Superior temporal gyrus (tissue), 1 donor: Measurements from ENCODE around the gene TET1.
"Not testable (repeated sequence)": the region's sequence is repeated elsewhere in the genome, so short reads cannot be mapped to it uniquely, and the experiment has no call there.

Source experiments
- DNase-seq: peaks from one replicate; pipeline ENCODE4 v3.0.0-alpha.2; 2016; ENCODE audit errors: extremely low spot score

Gene TET1

DNA sequence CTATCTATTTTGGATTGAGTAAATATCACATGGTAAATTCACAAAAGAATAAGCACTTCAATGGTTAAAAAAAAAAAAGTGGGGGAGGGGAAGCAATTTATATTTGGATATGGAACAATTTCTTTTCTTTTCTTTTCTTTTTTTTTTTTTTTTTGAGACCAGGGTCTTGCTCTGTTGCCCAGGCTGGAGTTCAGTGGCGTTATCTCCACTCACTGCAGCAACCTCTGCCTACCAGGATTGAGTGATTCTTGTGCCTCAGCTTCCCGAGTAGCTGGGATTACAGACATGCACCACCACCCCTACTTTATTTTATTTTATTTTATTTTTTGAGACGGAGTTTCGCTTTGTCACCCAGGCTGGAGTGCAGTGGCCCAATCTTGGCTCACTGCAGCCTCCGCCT, 148.8 kb downstream of the TET1 start:
- not testable (repeated sequence) for DNase-seq

DNA sequence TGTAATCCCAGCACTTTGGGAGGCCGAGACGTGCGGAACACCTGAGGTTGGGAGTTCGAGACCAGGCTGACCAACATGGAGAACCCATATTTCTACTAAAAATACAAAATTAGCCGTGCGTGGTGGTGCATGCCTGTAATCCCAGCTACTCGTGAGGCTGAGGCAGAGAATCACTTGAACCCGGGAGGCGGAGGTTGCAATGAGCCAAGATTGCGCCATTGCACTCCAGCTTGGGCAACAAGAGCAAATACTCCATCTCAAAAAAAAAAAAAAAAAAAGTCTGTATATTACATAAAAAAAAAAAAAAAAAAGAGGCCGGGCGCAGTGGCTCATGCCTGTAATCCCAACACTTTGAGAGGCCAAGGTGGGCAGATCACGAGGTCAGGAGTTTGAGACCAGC, 152.9 kb downstream of the TET1 start:
- not testable (repeated sequence) for DNase-seq

DNA sequence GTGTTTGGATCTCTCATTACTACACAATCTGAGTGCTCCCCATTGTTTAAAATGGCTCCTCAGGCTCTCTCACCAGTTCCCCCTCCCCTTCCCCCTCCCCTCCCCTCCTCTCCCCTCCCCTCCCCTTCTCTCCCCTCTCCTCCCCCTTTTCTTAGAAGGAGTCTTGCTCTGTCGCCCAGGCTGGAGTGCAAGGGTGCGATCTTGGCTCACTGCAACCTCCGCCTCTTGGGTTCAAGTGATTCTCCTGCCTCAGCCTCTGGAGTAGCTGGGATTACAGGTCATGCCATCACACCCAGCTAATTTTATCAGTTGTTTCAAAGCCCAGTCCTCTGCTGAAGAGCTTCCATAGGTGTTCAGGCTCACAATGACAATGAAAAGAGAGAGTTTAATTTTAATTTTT, 157.3 kb downstream of the TET1 start:
- no peak for DNase-seq

DNA sequence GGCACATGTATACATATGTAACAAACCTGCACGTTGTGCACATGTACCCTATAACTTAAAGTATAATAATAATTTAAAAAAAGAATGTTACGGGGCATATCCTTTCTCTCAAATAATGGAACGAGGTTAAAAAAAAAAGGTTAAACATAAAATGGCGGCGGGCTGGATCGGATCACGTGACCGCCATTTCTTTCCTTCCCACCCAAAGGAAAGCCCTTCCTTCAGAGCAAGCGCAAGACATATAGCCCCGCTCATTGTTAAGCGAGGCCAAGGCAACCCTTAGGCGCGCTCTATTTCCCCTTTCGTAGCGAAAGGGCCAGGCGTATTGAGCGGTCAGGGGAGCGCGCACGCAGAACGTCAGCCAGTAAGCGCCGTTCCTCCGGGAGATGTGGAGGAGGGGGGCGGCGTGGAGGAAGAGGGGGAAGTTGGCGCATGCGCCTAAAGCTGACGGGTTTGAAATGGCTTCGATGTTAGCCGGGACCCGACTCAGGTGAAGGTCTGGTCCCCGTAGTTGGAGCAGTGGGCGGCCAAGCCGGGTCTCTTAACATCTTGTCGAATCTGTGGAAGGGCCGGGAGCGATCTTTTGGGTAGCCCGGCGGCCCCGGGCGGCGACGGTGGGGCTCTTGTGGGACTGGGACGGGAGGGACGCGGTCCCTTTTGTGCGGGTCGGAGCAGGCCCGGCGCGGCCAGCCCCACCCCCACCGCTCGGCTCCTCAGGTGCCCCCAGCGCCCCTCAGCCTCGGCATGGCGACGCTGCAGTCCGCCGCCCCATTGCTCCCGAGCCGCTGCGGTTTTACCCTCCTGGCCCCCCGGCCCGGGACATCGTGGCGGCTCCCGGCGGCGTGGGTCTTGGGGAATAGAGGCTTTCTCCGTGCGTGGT, 160.9 kb downstream of the TET1 start, which contains the start of gene CCAR1:
TSS of gene CCAR1 (plus strand) at position 447 of the 880 bp plus-strand sequence. CDS start 1,266 bp downstream, outside the sequence.
- DNase-seq: peak; percentile 98

DNA sequence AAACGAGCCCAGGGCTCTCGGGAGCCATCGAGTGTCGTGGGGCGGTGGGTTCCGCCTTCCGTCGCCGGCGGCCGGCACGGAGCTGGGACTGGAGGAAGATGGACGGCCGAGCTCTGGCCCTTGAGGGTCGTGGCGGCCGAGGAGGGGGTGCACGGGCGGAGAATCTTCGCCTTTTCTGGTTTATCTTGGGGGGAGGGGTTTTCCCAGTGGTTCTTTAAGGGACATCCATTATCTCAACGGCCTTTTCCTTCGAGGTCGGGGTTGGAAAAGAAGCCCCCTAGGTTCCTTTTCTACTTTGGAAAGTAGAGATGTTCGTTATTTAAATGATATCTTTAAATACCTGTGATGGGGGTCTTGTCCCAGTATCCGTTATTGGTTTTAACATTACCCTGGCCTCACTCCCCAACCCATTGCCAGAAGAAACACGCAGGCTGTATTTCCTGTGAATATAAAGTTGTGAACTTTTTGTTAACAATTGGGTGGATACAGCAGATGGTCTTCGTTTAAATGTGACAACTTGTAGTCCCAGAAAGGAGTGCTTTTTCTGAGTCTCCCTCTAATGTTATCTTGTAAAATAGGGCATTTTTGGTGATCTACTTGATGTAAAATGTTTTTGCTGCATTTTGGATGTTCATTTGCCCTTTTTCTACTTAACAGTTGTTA, 161.7 kb downstream of the TET1 start:
- DNase-seq: no peak

DNA sequence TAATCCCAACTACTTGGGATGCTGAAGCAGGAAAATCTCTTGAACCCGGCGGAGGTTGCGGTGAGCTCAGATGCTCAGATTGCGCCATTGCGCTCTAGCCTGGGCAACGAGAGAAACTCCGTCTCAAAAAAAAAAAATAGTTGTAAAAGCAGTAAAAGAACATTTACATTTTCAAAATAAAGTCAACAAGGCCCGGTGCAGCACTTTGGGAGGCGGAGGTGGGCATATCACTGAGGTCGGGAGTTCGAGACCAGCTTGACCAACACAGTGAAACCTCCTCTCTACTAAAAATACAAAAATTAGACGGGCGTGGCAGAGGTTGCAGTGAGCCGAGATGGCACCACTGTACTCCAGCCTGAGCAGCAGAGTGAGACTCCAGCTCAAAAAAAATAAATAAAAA, 164.9 kb downstream of the TET1 start:
- no peak for DNase-seq

DNA sequence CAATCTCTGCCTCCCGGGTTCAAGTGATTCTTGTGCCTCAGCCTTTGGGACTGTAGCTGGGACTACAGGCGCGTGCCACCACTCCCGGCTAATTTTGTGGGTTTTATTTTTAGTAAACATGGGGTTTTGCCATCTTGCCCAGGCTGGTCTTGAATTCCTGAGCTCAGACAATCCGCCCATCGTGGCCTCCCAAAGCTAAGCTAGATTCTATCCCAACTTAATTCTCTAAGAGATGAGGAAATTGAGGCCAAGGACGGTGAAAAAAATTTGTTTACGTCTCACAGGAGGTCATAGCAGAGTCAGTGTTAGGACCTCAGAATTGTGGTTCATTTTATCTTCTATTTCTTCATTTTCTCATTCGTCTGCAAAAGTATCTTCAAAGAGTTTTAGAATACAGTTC, 167.0 kb downstream of the TET1 start:
- no peak for DNase-seq

DNA sequence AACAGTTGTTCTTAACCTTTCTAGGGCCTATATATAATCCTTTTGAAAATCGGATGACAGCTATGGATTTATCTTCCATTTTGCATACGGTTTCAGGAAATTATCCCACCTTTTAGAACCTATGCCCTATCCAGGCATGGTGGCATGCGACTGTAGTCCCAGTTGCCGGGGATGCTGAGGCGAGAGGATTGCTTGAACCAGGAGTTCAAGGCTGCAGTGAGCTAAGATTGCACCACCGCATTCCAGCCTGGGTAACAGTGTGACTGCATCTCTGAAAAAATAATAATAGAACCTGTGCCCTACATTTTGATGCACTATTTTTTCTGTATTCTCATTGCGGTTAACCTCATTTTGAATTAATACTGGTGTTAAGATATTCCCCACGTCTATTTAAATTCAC, 172.5 kb downstream of the TET1 start:
- DNase-seq: no peak

DNA sequence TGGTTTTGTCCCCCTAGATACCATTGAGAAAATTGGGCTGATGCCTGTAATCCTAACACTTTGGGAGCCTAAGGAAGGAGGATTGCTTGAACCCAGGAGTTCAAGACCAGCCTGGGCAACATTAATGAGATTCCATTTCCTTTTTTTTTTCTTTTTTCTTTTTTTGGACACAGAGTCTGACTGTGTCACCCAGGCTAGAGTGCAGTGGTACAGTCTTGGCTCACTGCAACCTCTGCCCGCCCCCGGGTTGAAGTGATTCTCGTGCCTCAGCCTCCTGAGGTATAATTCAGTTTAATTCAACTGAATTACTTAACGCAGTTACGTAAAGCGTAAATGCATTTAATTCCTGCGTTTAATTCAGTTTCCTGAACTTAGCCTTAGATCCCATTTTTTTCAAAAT, 174.2 kb downstream of the TET1 start:
- no peak for DNase-seq

DNA sequence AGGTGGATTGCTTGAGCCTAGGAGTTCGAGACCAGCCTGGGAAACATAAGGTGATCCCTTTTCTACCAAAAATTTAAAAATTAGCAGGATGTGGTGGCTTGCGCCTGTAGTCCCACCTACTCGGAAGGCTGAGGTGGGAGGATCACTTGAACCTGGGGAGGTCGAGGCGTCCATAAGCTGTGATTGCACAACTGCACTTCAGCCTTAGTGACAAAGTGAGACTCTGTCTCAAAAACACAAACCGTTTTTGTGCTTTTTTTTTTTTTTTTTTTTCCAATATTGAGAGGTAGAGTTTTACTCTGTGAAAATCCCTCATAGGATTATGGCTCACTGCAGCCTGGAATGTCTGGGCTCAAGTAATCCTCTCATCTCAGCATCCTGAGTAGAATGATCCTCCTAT, 175.0 kb downstream of the TET1 start:
- DNase-seq: no peak

DNA sequence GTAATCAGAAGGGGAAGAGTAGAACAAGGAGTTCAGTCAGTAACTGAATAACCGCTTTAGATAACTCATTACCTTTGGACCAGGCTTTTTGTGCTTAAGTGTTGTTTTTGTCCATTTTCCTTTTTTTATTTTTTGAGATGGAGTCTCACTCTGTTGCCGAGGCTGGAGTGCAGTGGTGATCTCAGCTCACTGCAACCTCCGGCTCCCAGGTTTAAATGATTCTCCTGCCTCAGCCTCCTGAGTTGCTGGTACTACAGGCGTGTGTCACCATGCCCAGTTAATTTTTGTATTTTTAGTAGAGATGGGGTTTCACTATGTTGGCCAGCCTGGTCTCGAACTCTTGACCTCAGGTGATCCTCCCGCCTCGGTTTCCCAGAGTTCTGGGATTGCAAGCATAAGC, 175.6 kb downstream of the TET1 start:
- not testable (repeated sequence) for DNase-seq

DNA sequence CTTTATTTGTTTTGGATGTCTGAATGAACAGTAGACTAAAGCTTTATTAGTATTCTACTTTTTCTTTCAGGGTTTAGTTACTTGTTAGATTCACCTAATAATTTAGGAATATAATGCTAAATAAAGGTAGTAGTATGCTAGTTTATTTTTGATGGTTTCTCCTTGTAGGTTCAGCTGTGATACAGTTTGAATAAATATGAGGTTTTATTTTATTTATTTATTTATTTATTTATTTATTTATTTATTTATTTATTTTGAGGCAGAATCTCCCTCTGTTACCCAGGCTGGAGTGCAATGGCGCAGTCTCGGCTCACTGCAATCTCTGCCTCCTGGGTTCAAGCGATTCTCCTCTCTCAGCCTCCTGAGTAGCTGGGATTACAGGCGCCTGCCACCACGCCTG, 180.5 kb downstream of the TET1 start:
- not testable (repeated sequence) for DNase-seq

DNA sequence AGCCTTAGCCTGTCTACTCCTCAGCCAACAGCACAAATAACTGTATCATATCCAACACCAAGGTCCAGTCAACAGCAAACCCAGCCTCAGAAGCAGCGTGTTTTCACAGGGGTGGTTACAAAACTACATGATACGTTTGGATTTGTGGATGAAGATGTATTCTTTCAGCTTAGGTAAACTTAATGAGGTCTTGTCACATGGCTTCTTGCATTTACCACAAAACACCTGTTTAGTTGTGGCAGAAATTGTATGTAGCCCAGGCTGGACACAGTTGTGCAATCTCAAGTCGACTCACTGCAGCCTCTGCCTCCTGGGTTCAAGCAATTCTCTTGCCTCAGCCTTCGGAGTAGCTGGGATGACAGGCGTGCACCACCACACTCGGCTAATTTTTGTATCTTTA, 182.3 kb downstream of the TET1 start:
- no peak for DNase-seq
